GM19193 (cell line): ENCODE data around the gene BRINP2.

Experiments
- POLR2A ChIP-seq: IDR thresholded peaks from 4 replicates; pipeline ENCODE4 v1.6.1; 2011; ENCODE audit not compliant: insufficient read depth, insufficient read length; ENCODE audit errors: extremely low read depth

BRINP2 gene

DNA sequence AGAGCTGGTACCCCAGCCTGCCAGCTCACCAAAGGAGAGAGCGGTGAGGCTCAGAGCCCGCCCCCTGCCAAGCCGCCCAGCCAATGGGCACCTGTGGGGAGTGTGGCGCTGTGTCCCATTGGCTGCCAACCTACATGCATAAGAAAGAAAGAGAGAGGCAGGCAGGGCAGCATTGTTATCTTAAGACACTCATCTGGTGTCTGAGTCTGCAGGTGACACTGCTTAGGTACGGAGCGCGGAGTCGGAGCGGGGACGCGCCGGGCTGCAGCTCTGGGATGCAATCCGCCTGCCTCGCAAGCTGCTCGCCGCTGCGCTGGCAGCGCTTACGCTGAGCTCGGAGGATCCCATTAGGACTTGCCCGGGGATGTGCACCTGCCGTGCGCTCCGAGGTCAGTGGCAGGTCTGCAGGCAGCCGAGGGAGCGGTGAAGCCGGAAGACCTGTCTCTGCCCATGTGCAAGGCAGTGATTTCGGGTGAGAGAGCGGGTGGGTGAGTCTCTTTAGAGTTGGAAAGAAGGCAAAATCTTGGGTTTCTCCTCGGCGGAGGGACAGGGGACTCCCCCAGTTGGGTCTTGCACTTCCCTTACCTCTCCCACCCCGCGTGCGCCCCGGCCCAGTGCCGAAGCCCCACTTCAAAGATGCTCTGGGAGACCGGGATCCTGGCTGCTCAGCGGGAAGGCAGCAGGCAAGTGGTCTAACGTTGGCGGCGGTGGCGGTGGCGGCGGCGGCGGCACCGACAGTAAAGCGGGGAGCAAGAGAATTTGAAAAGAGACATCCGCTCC, at the start of gene BRINP2:
Gene BRINP2, plus strand, starts transcription at position 203 of the 780 bp plus-strand sequence. CDS start 58,919 bp downstream, outside the sequence.
- TF ChIP-seq POLR2A: no peak

DNA sequence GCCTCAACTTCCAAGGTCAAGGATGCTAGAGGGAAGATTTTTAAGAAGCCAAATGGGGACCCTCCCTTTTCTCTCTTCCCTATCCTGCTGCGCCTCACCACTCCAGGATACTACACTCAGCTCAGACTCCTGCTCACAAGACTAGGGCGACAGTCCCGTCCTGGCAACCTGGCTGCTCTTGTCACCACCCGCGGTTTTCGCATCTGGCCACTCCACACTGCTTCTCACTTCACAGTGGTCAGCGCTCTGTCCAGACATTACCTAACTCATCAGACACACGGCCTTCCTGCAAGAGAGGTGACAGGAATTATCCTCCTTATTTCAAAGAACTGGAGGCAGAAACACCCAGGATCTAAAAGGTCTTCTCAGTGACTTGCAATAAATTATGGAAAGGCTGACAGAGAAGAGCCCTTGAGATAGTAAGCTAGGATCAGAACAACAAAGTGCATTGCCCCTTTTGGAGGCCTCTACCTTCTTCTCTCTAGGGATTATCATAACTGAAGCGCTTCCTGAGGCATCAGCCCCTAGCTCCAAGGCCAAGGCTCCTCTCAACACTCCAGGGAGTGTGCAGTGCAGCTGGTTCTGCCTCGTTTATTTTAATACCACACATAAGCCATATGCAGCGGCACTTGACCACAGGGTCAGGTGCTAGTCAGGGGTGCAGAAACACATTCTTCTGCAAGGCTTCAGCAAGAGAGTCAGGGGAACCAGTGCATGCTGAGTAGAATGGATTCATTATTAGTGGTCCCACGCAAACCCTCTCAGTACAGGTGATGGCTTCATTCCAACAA, 48.1 kb upstream of the BRINP2 start:
- TF ChIP-seq POLR2A: no peak

- TF ChIP-seq POLR2A: no peak
Observed at GRCh38 chr1:177124577-177125278, 46.0 kb upstream of the BRINP2 start.

DNA sequence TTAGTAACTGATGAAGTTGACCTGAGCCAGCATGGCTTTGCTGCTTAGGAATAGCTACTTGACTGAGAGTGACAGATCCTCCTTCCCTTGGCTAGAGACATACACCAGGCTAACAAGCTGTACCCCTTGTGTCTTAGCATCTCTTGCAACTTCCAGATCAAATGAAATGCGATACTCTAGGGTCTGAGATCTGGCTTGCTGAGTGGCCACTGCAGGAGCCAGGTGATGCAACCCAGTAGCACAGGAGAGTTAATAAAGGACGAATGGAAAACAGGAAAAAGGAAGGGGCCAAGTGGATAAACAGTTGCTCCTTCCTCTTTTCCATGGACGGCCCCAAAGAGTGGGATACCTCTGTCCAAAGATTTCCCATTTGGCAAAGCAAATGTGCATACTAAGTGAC, 44.5 kb upstream of the BRINP2 start:
- no peak for TF ChIP-seq POLR2A

DNA sequence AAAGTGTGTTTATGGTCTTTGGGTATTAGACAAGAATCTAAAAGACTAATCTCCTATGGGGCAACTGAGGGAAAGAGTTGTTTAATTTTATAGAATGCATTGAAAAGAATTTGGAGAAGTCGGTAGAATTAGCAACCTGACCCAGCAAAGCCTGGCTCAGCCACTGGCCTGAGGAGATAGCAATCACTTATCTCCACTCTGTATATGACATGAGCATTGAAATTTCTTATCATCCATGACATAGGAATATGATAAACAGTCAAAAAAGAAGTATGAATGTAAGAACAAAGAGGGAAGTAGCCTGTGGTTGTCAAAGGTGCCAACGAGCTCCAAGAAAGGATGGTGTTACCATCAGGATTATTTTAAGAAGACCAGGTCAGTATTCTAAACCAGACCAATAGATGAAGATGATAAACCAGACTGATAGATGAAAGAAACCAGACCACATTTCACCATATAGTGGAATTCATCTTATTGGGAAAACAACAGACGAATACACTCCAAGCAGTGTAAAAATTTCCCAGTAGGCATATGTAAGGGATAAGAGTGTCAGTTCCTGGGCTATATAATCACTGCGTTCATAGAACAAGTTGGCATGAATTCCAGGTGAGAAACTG, 42.0 kb upstream of the BRINP2 start:
- TF ChIP-seq POLR2A: no peak

GRCh38 chr1:177130451-177130945, 40.3 kb upstream of the BRINP2 start:
- no peak for TF ChIP-seq POLR2A

DNA sequence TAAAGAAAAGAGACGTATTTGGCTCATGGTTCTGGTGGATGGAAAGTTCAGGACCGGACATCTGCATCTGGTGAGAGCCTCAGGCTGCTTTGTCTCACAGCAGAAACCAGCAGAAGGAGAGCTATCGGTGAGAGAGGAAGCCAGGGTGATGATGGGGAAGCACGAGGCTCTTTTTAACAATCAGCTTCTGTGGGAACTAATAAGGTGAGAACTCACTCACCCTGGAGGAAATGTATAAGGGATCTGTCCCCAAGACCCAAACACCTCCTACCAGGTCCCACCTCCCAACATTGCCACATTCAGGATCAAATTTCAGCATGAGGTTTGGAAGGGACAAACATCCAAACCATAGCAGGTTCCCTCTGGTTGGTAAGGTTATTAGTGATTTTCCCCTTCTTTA, 39.0 kb upstream of the BRINP2 start:
- no peak for TF ChIP-seq POLR2A

DNA sequence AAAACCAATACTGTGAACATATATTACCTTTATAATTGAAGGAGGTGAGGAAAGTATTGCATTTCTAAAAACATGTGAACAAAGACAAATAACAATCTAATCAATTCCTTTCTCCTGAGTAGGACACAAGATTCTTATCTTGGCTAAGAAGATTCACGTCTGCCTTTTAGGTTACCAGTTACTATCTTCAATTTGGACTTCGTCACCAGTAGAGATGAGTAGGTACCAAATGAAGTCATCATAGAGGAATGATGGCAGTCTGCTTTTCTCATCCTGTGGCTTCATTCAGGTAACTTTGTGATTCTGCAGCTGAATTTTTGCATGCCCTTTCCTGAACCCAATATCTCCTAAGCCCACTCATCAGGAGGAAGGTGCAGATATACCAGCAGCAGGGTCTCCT, 38.6 kb upstream of the BRINP2 start:
- no peak for TF ChIP-seq POLR2A

- TF ChIP-seq POLR2A: no peak
Observed at GRCh38 chr1:177133977-177134538, 36.7 kb upstream of the BRINP2 start.

DNA sequence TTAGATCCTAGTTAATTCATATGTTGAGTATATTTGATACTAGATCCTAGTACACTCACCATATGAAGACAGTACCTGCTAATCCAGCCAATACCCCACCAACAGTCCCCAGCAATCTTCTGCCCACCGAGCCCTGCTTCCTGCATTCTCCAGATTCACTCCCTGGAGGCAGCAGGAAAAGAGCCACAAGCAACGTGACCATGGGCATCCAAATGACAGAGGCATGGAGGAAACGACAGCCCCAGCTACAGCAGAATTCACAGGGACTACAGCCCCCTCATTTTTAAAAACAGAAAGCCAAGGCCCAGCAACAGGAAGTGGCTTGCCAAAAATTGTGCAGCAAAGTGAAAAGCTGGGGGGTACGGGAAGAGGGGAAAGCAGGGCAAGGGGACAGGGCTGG, 35.5 kb upstream of the BRINP2 start:
- TF ChIP-seq POLR2A: no peak

DNA sequence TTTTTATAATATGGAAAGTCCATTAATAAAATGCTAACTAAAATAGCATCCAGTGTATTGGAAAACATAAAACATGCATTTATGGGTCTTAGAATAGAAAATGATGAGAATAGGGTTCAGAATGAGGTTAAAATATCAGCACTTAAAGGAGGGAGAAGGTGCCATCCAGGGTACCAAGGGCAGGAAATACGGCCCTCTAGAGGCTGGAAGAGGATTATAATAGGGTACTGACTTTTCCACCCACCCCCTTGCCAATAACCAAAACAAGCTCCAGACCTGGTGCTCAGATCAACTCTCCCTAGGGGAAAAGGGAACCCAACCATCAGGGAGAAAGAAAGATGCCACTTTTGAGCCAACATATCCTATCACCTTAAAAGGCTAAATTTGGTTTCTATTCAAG, 32.9 kb upstream of the BRINP2 start:
- no peak for TF ChIP-seq POLR2A

- TF ChIP-seq POLR2A: no peak
Observed at GRCh38 chr1:177138347-177138746, 32.4 kb upstream of the BRINP2 start.

DNA sequence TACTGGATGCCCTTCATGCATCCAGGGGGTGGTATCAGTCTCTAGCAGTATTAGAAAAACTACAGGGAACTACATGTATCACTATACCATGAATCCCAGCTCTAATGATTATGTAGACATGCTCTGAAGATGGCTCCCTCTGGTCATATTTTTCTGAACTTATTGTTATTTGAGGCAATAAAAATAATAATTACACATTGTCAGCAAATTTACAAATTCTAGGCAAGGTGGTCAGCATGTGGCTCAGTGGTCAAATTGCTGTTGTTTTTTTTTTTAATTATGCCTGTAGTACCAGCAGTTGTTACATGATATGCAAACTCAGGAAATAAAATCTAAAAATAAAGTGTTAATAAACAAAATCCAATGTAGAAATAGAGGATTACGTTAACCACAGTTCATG, 28.7 kb upstream of the BRINP2 start:
- no peak for TF ChIP-seq POLR2A

GRCh38 chr1:177142791-177143271, 27.9 kb upstream of the BRINP2 start:
- no peak for TF ChIP-seq POLR2A
